ENCODE measurements around the gene ZNF564.

ZNF564 gene

DNA sequence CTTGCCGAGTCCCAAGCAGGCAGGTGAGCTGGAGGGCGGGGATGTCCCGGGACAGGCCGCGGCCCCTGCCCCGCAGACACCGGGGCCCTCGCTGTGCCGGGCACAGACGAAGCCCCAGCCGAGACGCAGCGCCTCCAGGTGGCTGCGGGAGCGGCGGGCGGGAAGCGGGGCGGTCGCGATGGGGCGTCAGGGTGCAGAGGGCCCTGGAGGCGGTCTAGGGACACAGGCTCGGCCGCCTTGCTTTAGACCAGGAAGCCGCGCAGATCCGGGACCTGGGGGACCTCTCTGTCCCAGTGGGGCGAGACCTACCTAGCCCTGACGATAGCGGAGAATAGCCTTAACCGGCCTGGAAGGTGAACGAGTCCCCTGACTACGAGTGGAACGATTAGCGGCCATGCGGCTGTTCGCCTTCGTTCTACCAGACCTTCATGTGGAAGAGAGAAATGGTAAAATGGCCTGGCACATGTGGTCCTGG, 4.2 kb upstream of the ZNF564 start:
- H3K4me3 ChIP-seq (ENCODE audit: low read depth in 1 of 2, low read length in 2 of 2), result peak overlapping the region in 1 of 2 donors; percentile 19
- no peaks in the 10 kb centered on the region for H3K9me3 ChIP-seq (ENCODE audit: control insufficient read depth in 1 of 2, low read length in 2 of 2)
- H3K27ac ChIP-seq (ENCODE audit: low read length), result no peak overlapping the region
- no peaks in the 10 kb centered on the region for H3K4me1 ChIP-seq (ENCODE audit: control insufficient read depth in 1 of 2, insufficient read depth in 2 of 2, low read length in 2 of 2)
- H3K27me3 ChIP-seq (ENCODE audit: low read depth, low read length), result no peaks in the 10 kb centered on the region
- peaks cover 0 to 6% of the 10 kb centered on the region in 2 donors for H3K36me3 ChIP-seq (ENCODE audit: control insufficient read depth in 1 of 2, insufficient read depth in 2 of 2, low read length in 2 of 2)

DNA sequence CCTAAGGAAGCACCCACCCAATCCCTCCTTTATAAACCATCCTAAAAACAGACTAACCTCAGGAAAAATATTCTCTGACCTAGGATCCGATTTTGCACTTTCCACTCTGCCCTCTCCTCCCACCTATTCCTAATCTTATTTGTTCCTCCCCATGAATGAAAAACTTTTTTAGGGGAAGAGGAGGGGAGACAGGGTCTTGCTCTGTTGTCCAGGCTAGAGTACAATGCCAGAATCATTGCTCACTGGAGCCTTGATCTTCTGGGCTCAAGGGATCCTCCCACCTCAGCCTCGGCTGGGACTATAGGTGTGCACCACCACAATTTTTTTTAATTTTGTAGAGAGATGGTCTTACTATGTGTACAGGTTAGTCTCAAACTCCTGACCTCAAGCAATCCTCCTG, 4.4 kb downstream of the ZNF564 start:
- Histone ChIP-seq H3K4me3 (ENCODE audit: low read depth in 1 of 2, low read length in 2 of 2) (no peak overlapping the region), H3K36me3 (ENCODE audit: control insufficient read depth in 1 of 2, insufficient read depth in 2 of 2, low read length in 2 of 2) (peaks cover 4 to 6% of the 10 kb centered on the region in 2 donors), H3K9me3 (ENCODE audit: control insufficient read depth in 1 of 2, low read length in 2 of 2) (peaks cover 0 to 5% of the 10 kb centered on the region in 2 donors), H3K4me1 (ENCODE audit: control insufficient read depth in 1 of 2, insufficient read depth in 2 of 2, low read length in 2 of 2) (peaks cover 0 to 17% of the 10 kb centered on the region in 2 donors), H3K27ac (ENCODE audit: low read length) (no peak overlapping the region), H3K27me3 (ENCODE audit: low read depth, low read length) (no peaks in the 10 kb centered on the region)

DNA sequence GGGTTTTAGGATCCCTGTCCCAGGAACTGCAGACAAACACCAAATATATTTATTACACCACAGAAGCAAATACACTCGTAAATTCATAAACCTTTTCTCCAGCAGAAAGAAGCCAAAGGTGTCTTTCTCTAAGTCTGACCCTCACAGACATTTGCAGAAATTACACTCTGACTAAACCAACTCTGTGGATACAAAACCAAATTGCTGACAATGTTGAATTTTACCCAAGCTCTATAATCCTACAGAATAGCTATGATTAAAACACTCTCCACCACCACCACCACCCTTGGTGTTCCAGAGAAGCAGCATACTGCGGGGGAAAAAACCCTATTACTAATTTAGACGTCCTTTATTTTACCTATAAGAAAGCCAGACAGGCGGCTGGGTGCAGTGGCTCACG, 5.2 kb downstream of the ZNF564 start:
- H3K4me1 ChIP-seq (ENCODE audit: control insufficient read depth in 1 of 2, insufficient read depth in 2 of 2, low read length in 2 of 2), result peaks cover 0 to 17% of the 10 kb centered on the region in 2 donors
- no peak overlapping the region for H3K4me3 ChIP-seq (ENCODE audit: low read depth in 1 of 2, low read length in 2 of 2)
- H3K27ac ChIP-seq (ENCODE audit: low read length), result no peak overlapping the region
- H3K27me3 ChIP-seq (ENCODE audit: low read depth, low read length), result no peaks in the 10 kb centered on the region
- H3K36me3 ChIP-seq (ENCODE audit: control insufficient read depth in 1 of 2, insufficient read depth in 2 of 2, low read length in 2 of 2), result peaks cover 4 to 8% of the 10 kb centered on the region in 2 donors
- H3K9me3 ChIP-seq (ENCODE audit: control insufficient read depth in 1 of 2, low read length in 2 of 2), result peaks cover 0 to 5% of the 10 kb centered on the region in 2 donors

DNA sequence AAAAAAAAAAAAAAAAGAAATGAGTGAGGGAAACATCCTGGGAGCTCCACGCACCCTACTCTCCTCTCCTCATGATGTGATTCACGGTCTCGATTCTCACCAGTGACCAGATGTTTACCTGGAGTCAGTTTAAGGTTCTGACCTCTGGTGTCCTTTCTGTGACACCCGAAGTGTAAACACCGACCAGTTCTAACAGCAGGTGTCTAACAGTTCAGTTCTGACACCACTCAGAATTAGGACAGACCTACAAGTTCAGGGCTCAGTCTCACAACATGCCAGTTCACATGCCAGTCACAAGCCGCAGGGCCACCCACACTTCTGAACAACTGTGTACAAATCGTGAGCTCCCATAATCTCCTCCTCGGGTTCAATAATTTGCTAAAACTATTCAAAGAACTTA, 6.0 kb downstream of the ZNF564 start:
- Histone ChIP-seq H3K4me3 (ENCODE audit: low read depth in 1 of 2, low read length in 2 of 2) (no peak overlapping the region), H3K36me3 (ENCODE audit: control insufficient read depth in 1 of 2, insufficient read depth in 2 of 2, low read length in 2 of 2) (peaks cover 5 to 9% of the 10 kb centered on the region in 2 donors), H3K9me3 (ENCODE audit: control insufficient read depth in 1 of 2, low read length in 2 of 2) (peaks cover 0 to 5% of the 10 kb centered on the region in 2 donors), H3K27ac (ENCODE audit: low read length) (no peak overlapping the region), H3K4me1 (ENCODE audit: control insufficient read depth in 1 of 2, insufficient read depth in 2 of 2, low read length in 2 of 2) (peaks cover 0 to 16% of the 10 kb centered on the region in 2 donors), H3K27me3 (ENCODE audit: low read depth, low read length) (no peaks in the 10 kb centered on the region)

DNA sequence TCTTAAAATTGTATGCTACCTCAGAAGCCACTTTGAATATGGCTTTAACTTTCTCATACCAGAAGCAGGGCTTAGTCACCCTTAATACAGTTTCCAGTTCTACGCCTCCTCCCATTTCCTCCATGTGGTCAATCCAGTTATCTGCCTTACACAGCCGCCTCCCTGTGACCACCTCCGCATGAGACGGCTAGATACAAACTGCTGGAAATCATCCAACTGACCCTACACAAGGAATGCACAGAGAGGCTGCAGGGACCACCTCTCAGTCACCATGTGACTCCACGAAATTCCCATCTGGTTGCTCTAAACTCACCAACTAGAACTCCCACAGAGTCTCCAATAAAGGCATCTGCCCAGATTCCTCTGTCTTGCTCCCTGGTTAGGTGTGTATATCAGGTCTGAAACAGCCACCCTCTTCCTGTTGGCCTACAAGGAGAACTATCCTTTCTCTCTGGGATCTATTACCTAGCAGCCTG, 6.8 kb downstream of the ZNF564 start:
- Histone ChIP-seq H3K36me3 (ENCODE audit: control insufficient read depth in 1 of 2, insufficient read depth in 2 of 2, low read length in 2 of 2) (peaks cover 10 to 15% of the 10 kb centered on the region in 2 donors), H3K4me3 (ENCODE audit: low read depth in 1 of 2, low read length in 2 of 2) (no peak overlapping the region), H3K27ac (ENCODE audit: low read length) (no peak overlapping the region), H3K4me1 (ENCODE audit: control insufficient read depth in 1 of 2, insufficient read depth in 2 of 2, low read length in 2 of 2) (peaks cover 0 to 8% of the 10 kb centered on the region in 2 donors), H3K9me3 (ENCODE audit: control insufficient read depth in 1 of 2, low read length in 2 of 2) (peaks cover 0 to 5% of the 10 kb centered on the region in 2 donors), H3K27me3 (ENCODE audit: low read depth, low read length) (no peaks in the 10 kb centered on the region)

DNA sequence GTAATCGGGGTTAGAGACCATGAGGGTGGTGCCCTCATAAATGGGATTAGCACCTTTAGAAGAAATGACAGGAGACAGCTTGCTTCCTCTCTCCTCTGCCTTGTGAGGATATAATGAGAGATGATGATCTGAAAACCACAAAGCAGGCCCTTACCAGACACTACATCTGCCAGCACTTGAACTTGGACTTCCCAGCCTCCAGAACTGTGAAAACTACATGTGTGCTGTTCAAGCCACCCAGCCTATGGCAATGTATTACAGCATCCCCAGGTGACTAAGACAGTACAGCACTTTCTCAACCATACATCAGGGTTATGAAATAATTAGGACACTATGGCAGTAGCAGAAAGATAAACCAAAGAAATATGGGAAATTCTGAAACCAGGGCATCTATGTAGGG, 7.4 kb downstream of the ZNF564 start:
- Histone ChIP-seq H3K9me3 (ENCODE audit: control insufficient read depth in 1 of 2, low read length in 2 of 2) (peaks cover 0 to 5% of the 10 kb centered on the region in 2 donors), H3K4me1 (ENCODE audit: control insufficient read depth in 1 of 2, insufficient read depth in 2 of 2, low read length in 2 of 2) (peaks cover 0 to 2% of the 10 kb centered on the region in 2 donors), H3K36me3 (ENCODE audit: control insufficient read depth in 1 of 2, insufficient read depth in 2 of 2, low read length in 2 of 2) (peaks cover 10 to 15% of the 10 kb centered on the region in 2 donors), H3K27me3 (ENCODE audit: low read depth, low read length) (no peaks in the 10 kb centered on the region), H3K27ac (ENCODE audit: low read length) (no peak overlapping the region), H3K4me3 (ENCODE audit: low read depth in 1 of 2, low read length in 2 of 2) (no peak overlapping the region)

DNA sequence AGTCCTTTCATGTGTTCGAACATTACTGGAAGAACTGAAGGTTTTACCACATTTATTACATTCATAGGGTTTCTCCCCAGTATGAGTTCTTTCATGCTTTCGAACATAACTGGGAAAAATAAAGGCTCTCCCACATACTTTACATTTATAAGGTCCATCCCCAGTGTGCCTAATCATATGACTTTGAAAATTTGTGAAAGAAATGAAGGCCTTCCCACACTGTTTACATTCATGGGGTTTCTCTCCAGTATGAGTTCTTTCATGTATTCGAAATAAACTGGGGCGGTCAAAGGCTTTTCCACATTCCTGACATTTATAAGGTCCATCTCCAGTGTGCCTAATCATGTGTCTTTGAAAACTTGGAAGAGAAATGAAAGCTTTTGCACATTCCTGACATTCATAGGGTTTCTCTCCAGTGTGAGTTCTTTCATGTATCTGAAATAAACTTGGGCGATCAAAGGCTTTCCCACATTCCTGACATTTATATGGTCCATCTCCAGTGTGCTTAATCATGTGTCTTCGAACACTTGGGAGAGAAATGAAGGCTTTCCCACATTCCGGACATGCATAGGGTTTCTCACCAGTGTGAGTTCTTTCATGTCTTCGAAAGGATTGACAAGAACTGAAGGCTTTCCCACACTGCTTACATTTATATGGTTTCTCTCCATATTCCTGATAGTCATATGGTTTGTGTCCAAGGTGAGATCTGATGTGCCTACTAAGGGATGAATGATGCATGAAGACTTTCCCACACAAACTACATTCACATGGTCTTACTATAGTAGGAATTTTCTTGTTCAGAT, 24.0 kb downstream of the ZNF564 start:
- Histone ChIP-seq H3K9me3 (ENCODE audit: control insufficient read depth in 1 of 2, low read length in 2 of 2) (peaks cover 61 to 78% of the 10 kb centered on the region in 2 donors), H3K4me3 (ENCODE audit: low read depth in 1 of 2, low read length in 2 of 2) (peak overlapping the region; percentile 28 to 59), H3K36me3 (ENCODE audit: control insufficient read depth in 1 of 2, insufficient read depth in 2 of 2, low read length in 2 of 2) (peaks cover 43 to 82% of the 10 kb centered on the region in 2 donors)

DNA sequence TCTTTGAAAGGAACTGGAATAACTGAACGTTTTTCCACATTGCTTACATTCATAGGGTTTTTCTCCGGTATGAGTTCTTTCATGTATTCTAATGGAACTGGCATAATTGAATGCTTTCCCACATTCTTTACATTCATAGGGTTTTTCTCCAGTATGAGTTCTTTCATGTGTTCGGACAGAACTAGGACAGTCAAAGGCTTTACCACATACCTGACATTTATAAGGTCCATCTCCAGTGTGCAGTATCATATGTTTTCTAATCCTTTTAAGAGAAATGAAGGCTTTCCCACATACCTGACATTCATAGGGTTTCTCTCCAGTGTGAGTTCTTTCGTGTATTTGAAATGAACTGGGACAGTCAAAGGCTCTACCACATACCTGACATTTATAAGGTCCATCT, 24.7 kb downstream of the ZNF564 start:
- Histone ChIP-seq H3K36me3 (ENCODE audit: control insufficient read depth in 1 of 2, insufficient read depth in 2 of 2, low read length in 2 of 2) (peaks cover 43 to 78% of the 10 kb centered on the region in 2 donors), H3K27ac (ENCODE audit: low read length) (no peak overlapping the region), H3K4me3 (ENCODE audit: low read depth in 1 of 2, low read length in 2 of 2) (peak overlapping the region; percentile 28 to 59), H3K4me1 (ENCODE audit: control insufficient read depth in 1 of 2, insufficient read depth in 2 of 2, low read length in 2 of 2) (no peaks in the 10 kb centered on the region), H3K27me3 (ENCODE audit: low read depth, low read length) (no peaks in the 10 kb centered on the region), H3K9me3 (ENCODE audit: control insufficient read depth in 1 of 2, low read length in 2 of 2) (peaks cover 65 to 85% of the 10 kb centered on the region in 2 donors)

More for the DNA sequence above, 24.0 kb downstream of the ZNF564 start:
- H3K27ac ChIP-seq (ENCODE audit: low read length), result no peak overlapping the region
- no peaks in the 10 kb centered on the region for H3K27me3 ChIP-seq (ENCODE audit: low read depth, low read length)
- no peaks in the 10 kb centered on the region for H3K4me1 ChIP-seq (ENCODE audit: control insufficient read depth in 1 of 2, insufficient read depth in 2 of 2, low read length in 2 of 2)

DNA sequence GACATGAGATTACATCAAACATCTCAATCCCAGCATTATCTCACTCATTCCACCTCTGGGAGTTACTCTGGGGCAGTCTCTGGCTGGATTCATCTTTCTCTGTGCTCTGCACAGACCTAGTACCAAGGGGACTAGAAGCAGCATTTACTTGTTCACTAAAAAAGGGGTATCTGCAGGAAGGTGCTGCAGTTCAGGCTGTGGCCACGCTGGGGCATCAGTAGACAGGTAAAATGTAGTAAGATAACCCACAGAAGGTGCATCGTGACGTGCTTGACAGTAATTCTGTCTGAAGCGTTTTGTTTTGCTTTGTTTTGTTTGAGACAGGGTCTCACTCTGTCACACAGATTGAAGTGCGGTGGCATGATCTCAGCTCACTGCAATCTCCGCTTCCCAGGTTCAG, 29.3 kb downstream of the ZNF564 start:
- H3K27ac ChIP-seq (ENCODE audit: low read length), result no peak overlapping the region
- no peaks in the 10 kb centered on the region for H3K4me1 ChIP-seq (ENCODE audit: control insufficient read depth in 1 of 2, insufficient read depth in 2 of 2, low read length in 2 of 2)
- H3K27me3 ChIP-seq (ENCODE audit: low read depth, low read length), result no peaks in the 10 kb centered on the region
- peaks cover 43 to 66% of the 10 kb centered on the region in 2 donors for H3K9me3 ChIP-seq (ENCODE audit: control insufficient read depth in 1 of 2, low read length in 2 of 2)
- no peak overlapping the region for H3K4me3 ChIP-seq (ENCODE audit: low read depth in 1 of 2, low read length in 2 of 2)
- peaks cover 17 to 33% of the 10 kb centered on the region in 2 donors for H3K36me3 ChIP-seq (ENCODE audit: control insufficient read depth in 1 of 2, insufficient read depth in 2 of 2, low read length in 2 of 2)

DNA sequence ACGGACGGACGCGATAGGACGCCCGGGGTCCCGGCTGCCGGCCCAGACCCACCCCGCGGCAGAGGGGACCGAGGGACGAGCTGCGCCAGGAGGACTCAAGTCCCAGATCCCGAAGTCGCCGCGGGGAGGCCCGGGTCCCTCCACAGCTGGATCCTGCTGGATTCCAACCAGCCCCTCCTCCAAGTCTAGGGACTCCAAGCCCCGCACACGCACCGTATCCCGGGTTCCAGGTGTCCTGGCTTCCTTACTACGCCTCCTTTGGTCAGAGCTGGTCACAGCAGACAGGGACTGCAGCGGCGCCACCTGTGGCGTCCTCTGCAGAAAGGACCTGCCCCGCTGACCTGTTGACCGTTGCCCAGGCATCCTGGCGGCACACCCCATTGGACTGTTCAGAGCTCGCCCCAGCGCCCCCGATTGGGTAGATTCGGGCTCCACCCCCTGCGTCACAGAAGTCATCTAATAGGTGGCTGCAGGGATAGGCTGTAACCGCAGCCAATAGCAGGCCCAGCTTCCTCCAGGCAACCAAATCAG, 37.7 kb downstream of the ZNF564 start:
- no peaks in the 10 kb centered on the region for H3K27me3 ChIP-seq (ENCODE audit: low read depth, low read length)
- no peaks in the 10 kb centered on the region for H3K36me3 ChIP-seq (ENCODE audit: control insufficient read depth in 1 of 2, insufficient read depth in 2 of 2, low read length in 2 of 2)
- H3K27ac ChIP-seq (ENCODE audit: low read length), result no peak overlapping the region
- H3K9me3 ChIP-seq (ENCODE audit: control insufficient read depth in 1 of 2, low read length in 2 of 2), result peaks cover 3 to 9% of the 10 kb centered on the region in 2 donors
- peak overlapping the region in 1 of 2 donors; percentile 54 for H3K4me3 ChIP-seq (ENCODE audit: low read depth in 1 of 2, low read length in 2 of 2)
- H3K4me1 ChIP-seq (ENCODE audit: control insufficient read depth in 1 of 2, insufficient read depth in 2 of 2, low read length in 2 of 2), result peaks cover 0 to 4% of the 10 kb centered on the region in 2 donors

DNA sequence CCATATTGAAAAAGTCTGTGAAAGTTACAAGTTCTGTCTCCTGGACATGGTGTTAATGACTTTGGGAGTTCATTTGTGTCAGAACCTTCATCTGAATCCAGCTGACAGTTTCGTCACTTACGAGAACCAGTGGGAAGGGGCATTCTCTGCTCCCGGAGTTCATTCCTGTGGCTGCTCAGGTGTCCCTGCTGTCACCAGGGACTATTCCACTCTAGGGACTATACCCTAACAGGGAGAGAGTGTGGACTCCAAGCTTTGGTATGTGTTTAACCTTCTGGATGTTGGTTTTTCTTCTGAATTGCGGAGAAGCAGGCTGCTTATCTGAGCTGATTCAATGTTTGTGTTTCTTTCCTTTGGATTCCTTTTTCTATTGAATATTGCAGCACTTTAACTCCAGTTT, 54.2 kb downstream of the ZNF564 start:
- Histone ChIP-seq H3K4me1 (ENCODE audit: control insufficient read depth in 1 of 2, insufficient read depth in 2 of 2, low read length in 2 of 2) (peaks cover 0 to 5% of the 10 kb centered on the region in 2 donors), H3K27me3 (ENCODE audit: low read depth, low read length) (no peaks in the 10 kb centered on the region), H3K27ac (ENCODE audit: low read length) (no peak overlapping the region), H3K4me3 (ENCODE audit: low read depth in 1 of 2, low read length in 2 of 2) (no peak overlapping the region), H3K36me3 (ENCODE audit: control insufficient read depth in 1 of 2, insufficient read depth in 2 of 2, low read length in 2 of 2) (no peaks in the 10 kb centered on the region), H3K9me3 (ENCODE audit: control insufficient read depth in 1 of 2, low read length in 2 of 2) (no peaks in the 10 kb centered on the region)
